ENCODE results near the gene KCTD16. TPM values are rescaled to one million over a fixed set of nuclear protein-coding genes. Genes with fewer than 3 reads are reported as not detected.
A peak's percentile ranks its signal among the peaks of the same experiment; 100 is the strongest.

KCTD16 gene
- total and polyA plus RNA-seq, 8 donors = 0.18 to 0.73 (median 0.35) TPM

- H3K4me3 ChIP-seq = no peak overlapping the region
- intact Hi-C loops (cut with DNase I) = no loop called here
- ATAC-seq (peak; percentile 72), DNase-seq (peak in 1 of 4 donors; percentile 53)
- TF ChIP-seq CTCF (IDR thresholded peaks at IDR 0.05) = no peak
- H3K4me1 ChIP-seq = peaks cover 19 to 51% of the 10 kb centered on the region in 2 donors
- no peaks in the 10 kb centered on the region for H3K9me3 ChIP-seq
- H3K27ac ChIP-seq = peak overlapping the region in 1 of 2 donors; percentile 66
- no peaks in the 10 kb centered on the region for H3K36me3 ChIP-seq
- H3K27me3 ChIP-seq = no peaks in the 10 kb centered on the region
Measured at GRCh38 chr5:144189800-144190429, 19.2 kb downstream of the KCTD16 start.

- Histone ChIP-seq H3K4me1 (peaks cover 19 to 51% of the 10 kb centered on the region in 2 donors), H3K27ac (no peak overlapping the region), H3K9me3 (no peaks in the 10 kb centered on the region), H3K4me3 (no peak overlapping the region), H3K27me3 (no peaks in the 10 kb centered on the region), H3K36me3 (no peaks in the 10 kb centered on the region)
- intact Hi-C loops (cut with DNase I) = no loop called here
- TF ChIP-seq CTCF (IDR thresholded peaks at IDR 0.05) = no peak
- no peak for ATAC-seq
- DNase-seq = no peak
Measured at GRCh38 chr5:144191531-144191930, 20.9 kb downstream of the KCTD16 start.

GRCh38 chr5:144191998-144192397 lies 21.3 kb downstream of the KCTD16 start:
- DNase-seq (peak in 1 of 4 donors; percentile 57), ATAC-seq (peak; percentile 77)
- Histone ChIP-seq H3K9me3 (no peaks in the 10 kb centered on the region), H3K27me3 (no peaks in the 10 kb centered on the region), H3K36me3 (no peaks in the 10 kb centered on the region), H3K27ac (no peak overlapping the region), H3K4me3 (no peak overlapping the region), H3K4me1 (peaks cover 19 to 50% of the 10 kb centered on the region in 2 donors)
- intact Hi-C loops (cut with DNase I) = no loop called here
- peak; percentile 26 to 27 for TF ChIP-seq CTCF (IDR thresholded peaks at IDR 0.05)

- Histone ChIP-seq H3K4me1 (peaks cover 14 to 44% of the 10 kb centered on the region in 2 donors), H3K9me3 (no peaks in the 10 kb centered on the region), H3K27me3 (no peaks in the 10 kb centered on the region), H3K4me3 (no peak overlapping the region), H3K27ac (no peak overlapping the region), H3K36me3 (no peaks in the 10 kb centered on the region)
- DNase-seq (no peak), ATAC-seq (no peak)
- TF ChIP-seq CTCF (IDR thresholded peaks at IDR 0.05) = no peak
- intact Hi-C loops (cut with DNase I) = no loop called here
Measured at GRCh38 chr5:144192661-144193060, 22.0 kb downstream of the KCTD16 start.

GRCh38 chr5:144194144-144194543 lies 23.5 kb downstream of the KCTD16 start:
- intact Hi-C loops (cut with DNase I) = no loop called here
- TF ChIP-seq CTCF (IDR thresholded peaks at IDR 0.05) = no peak
- no peak overlapping the region for H3K27ac ChIP-seq
- no peak for DNase-seq
- H3K27me3 ChIP-seq = no peaks in the 10 kb centered on the region
- no peak for ATAC-seq
- no peak overlapping the region for H3K4me3 ChIP-seq
- peaks cover 5 to 29% of the 10 kb centered on the region in 2 donors for H3K4me1 ChIP-seq
- H3K9me3 ChIP-seq = no peaks in the 10 kb centered on the region
- H3K36me3 ChIP-seq = no peaks in the 10 kb centered on the region
